ENCODE measurements around the gene APBB1IP.

GRCh38 chr10:26445411-26446031 lies 7.4 kb downstream of the APBB1IP start:
- no peak for TF ChIP-seq YY1 (IDR thresholded peaks at IDR 0.05; ENCODE audit: insufficient read depth, insufficient read length)
- TF ChIP-seq ZNF274 (IDR thresholded peaks at IDR 0.05; ENCODE audit: low read depth, low read length), result no peak
- no peak for TF ChIP-seq SUZ12 (IDR thresholded peaks at IDR 0.05; ENCODE audit: extremely low read depth, insufficient read depth, insufficient read length)
